GM23338 (cell line): ENCODE data around the gene LYZL2. TPM values are rescaled to one million over a fixed set of nuclear protein-coding genes. Genes with fewer than 3 reads are reported as not detected.

Experiments
- ATAC-seq: fragments of 200-7000 bp; cut with Tn5 transposase; 3 replicates; pipeline ENCODE4 v1.9.1; 2020
- DNase-seq: peaks from one replicate; pipeline ENCODE4 v3.0.0-alpha.2; 2015; ENCODE audit warnings: low spot score
- H2AFZ ChIP-seq: fragments of 200-600 bp; sonication (generic); 2 replicates; pipeline ENCODE4 v1.8.0; 2016; ENCODE audit warnings: antibody characterized with exemption, mild to moderate bottlenecking, moderate library complexity
- H3F3A ChIP-seq: fragments of 200-600 bp; sonication (generic); replicated peaks from 2 replicates; pipeline ENCODE4 v1.8.0; 2017; ENCODE audit warnings: antibody characterized with exemption, mixed run types, low read depth
- H3K27ac ChIP-seq: fragments of 200-600 bp; sonication (generic); 2 replicates; pipeline ENCODE4 v1.6.1; 2016; ENCODE audit warnings: low read depth
- H3K27me3 ChIP-seq: fragments of 200-600 bp; sonication (generic); 2 replicates; pipeline ENCODE4 v1.8.0; 2016; ENCODE audit warnings: mild to moderate bottlenecking, mixed run types, moderate library complexity; ENCODE audit not compliant: insufficient read depth
- H3K36me3 ChIP-seq: fragments of 200-600 bp; sonication (generic); 2 replicates; pipeline ENCODE4 v1.8.0; 2016; ENCODE audit warnings: mild to moderate bottlenecking; ENCODE audit not compliant: insufficient read depth
- H3K4me1 ChIP-seq: fragments of 200-600 bp; sonication (generic); 2 replicates; pipeline ENCODE4 v1.8.0; 2016; ENCODE audit warnings: mild to moderate bottlenecking, moderate library complexity; ENCODE audit not compliant: insufficient read depth
- H3K4me2 ChIP-seq: fragments of 200-600 bp; sonication (generic); 2 replicates; pipeline ENCODE4 v1.7.1; 2017; ENCODE audit warnings: mixed run types
- H3K4me3 ChIP-seq: fragments of 200-600 bp; sonication (generic); 2 replicates; pipeline ENCODE4 v1.6.1; 2016; ENCODE audit warnings: mixed run types
- H3K79me2 ChIP-seq: fragments of 200-600 bp; sonication (generic); replicated peaks from 2 replicates; pipeline ENCODE4 v1.8.0; 2017; ENCODE audit warnings: mild to moderate bottlenecking; ENCODE audit not compliant: insufficient read depth
- H3K9me2 ChIP-seq: fragments of 200-600 bp; sonication (generic); 2 replicates; pipeline ENCODE4 v1.8.0; 2017; ENCODE audit not compliant: insufficient read depth
- H4K20me1 ChIP-seq: fragments of 200-600 bp; sonication (generic); replicated peaks from 2 replicates; pipeline ENCODE4 v1.8.0; 2017; ENCODE audit warnings: mild to moderate bottlenecking; ENCODE audit not compliant: insufficient read depth
- H3K27ac Mint-ChIP-seq: 2 replicates; pipeline ENCODE4 v1.8.0; 2020; ENCODE audit warnings: inconsistent platforms, mild to moderate bottlenecking, moderate library complexity, mixed read lengths
- H3K27me3 Mint-ChIP-seq: 3 replicates; pipeline ENCODE4 v1.8.0; 2022; ENCODE audit warnings: low read depth, mild to moderate bottlenecking, moderate library complexity, mixed read lengths, inconsistent platforms; ENCODE audit not compliant: insufficient read depth, poor library complexity
- H3K36me3 Mint-ChIP-seq: 3 replicates; pipeline ENCODE4 v1.8.0; 2021; ENCODE audit warnings: low read depth, mild to moderate bottlenecking, inconsistent platforms, moderate library complexity, mixed read lengths
- H3K4me1 Mint-ChIP-seq: 3 replicates; pipeline ENCODE4 v1.8.0; 2020; ENCODE audit warnings: mild to moderate bottlenecking, inconsistent platforms, mixed read lengths
- H3K4me3 Mint-ChIP-seq: 3 replicates; pipeline ENCODE4 v1.8.0; 2021; ENCODE audit warnings: moderate library complexity, mild to moderate bottlenecking, inconsistent platforms, mixed read lengths
- H3K9me3 Mint-ChIP-seq: 3 replicates; pipeline ENCODE4 v1.8.0; 2020; ENCODE audit warnings: moderate library complexity, mild to moderate bottlenecking, inconsistent platforms, mixed read lengths
- CREB1 ChIP-seq: fragments of 250-450 bp; sonication (Bioruptor Pico); IDR thresholded peaks from 2 replicates; pipeline ENCODE4 v1.5.0; 2020; ENCODE audit warnings: low read depth, mild to moderate bottlenecking, moderate library complexity
- EZH2 ChIP-seq: fragments of 200-600 bp; sonication (generic); IDR thresholded peaks from one replicate; pipeline ENCODE4 v1.8.0; 2017; ENCODE audit warnings: antibody characterized with exemption, mild to moderate bottlenecking, low read depth; ENCODE audit not compliant: unreplicated experiment
- EZH2phosphoT487 ChIP-seq: fragments of 200-600 bp; sonication (generic); IDR thresholded peaks from one replicate; pipeline ENCODE4 v1.8.1; 2018; ENCODE audit warnings: antibody characterized with exemption; ENCODE audit not compliant: unreplicated experiment
- JUNB ChIP-seq: IDR thresholded peaks from one replicate; pipeline ENCODE4 v1.6.1; 2016; ENCODE audit warnings: antibody characterized with exemption; ENCODE audit not compliant: unreplicated experiment
- NANOG ChIP-seq: IDR thresholded peaks from 2 replicates; pipeline ENCODE4 v1.6.1; 2016; ENCODE audit warnings: antibody characterized with exemption, borderline replicate concordance
- POLR2AphosphoS5 ChIP-seq: IDR thresholded peaks from 2 replicates; pipeline ENCODE4 v1.6.1; 2016; ENCODE audit warnings: antibody characterized with exemption, low read depth
- STAT1 ChIP-seq: IDR thresholded peaks from one replicate; pipeline ENCODE4 v1.6.1; 2016; ENCODE audit warnings: antibody characterized with exemption; ENCODE audit not compliant: unreplicated experiment
- ZNF114 ChIP-seq: fragments of 250-450 bp; sonication (Bioruptor Pico); IDR thresholded peaks from 2 replicates; pipeline ENCODE4 v1.5.0; 2020; ENCODE audit warnings: mild to moderate bottlenecking, moderate library complexity
- ZNF331 ChIP-seq: fragments of 250-450 bp; sonication (Bioruptor Pico); IDR thresholded peaks from 2 replicates; pipeline ENCODE4 v1.5.0; 2020; ENCODE audit warnings: low read depth, mild to moderate bottlenecking, moderate library complexity
- polyA plus RNA-seq: library from polyadenylated mRNA; unstranded; fragments of >200 nt; fragmentation: Nextera tagmentation; extraction: Ambion mirVana; gene quantifications from 2 replicates; pipeline ENCODE4 v1.2.1, GENCODE V29; 2016
- total RNA-seq: library from RNA; depleted of rRNA; stranded (reverse); fragments of >200 nt; shearing (Covaris generic); gene quantifications from 2 replicates; pipeline ENCODE4 v1.2.3, GENCODE V29; 2014
- TF ChIP-seq, protein P1 (sequence below): IDR thresholded peaks from 2 replicates; pipeline ENCODE4 v1.6.1; 2016; ENCODE audit warnings: antibody characterized with exemption
- TF ChIP-seq, protein P2 (sequence below): IDR thresholded peaks from one replicate; pipeline ENCODE4 v1.6.1; 2018; ENCODE audit warnings: antibody characterized with exemption; ENCODE audit not compliant: unreplicated experiment
- TF ChIP-seq, protein P3 (sequence below): fragments of 250-450 bp; sonication (Bioruptor Pico); IDR thresholded peaks from 2 replicates; pipeline ENCODE4 v1.5.0; 2020; ENCODE audit warnings: mild to moderate bottlenecking, moderate library complexity
- TF ChIP-seq, protein P4 (sequence below), 2 experiments: fragments of 200-600 bp in 1 of 2; sonication (generic) in 1 of 2; conservative IDR thresholded peaks; 2 replicates each; pipeline versions ENCODE4 v1.5.1 to v1.6.1; 2016 to 2017; ENCODE audit warnings: antibody characterized with exemption in 2 of 2, low read depth in 2 of 2, mild to moderate bottlenecking in 2 of 2, moderate library complexity in 1 of 2

LYZL2 gene
- total and polyA plus RNA-seq, 2 experiments from 2014 or later: not detected

DNA sequence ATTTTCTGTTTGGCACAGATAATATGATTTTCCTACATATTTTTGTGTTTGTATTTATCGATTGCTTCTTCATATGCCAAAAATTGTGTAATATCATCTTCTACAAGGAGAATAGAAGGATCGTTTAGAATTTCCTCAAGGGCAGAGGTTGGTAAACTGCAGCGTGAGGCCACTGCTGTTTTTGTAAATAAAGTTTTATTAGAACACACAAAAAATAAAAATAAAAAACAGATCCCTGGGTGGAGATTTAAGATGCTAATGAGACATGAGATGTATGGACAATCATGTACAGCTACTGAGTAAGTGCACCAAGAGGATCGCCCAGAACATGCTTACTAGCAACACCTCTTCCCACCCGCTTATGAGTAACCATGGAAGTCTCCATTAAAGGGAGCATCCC, 9.6 kb downstream of the LYZL2 start:
- Mint-ChIP-seq H3K27ac (no peak overlapping the region), H3K9me3 (peaks cover 4% of the 10 kb centered on the region; the same call in 2 of the 3 replicates), H3K27me3 (no peaks in the 10 kb centered on the region), H3K36me3 (no peaks in the 10 kb centered on the region), H3K4me3 (no peak overlapping the region), H3K4me1 (no peaks in the 10 kb centered on the region; the same call in 2 of the 3 replicates)
- Histone ChIP-seq H3K79me2 (no peaks in the 10 kb centered on the region), H3F3A (no peaks in the 10 kb centered on the region), H3K4me3 (no peak overlapping the region), H3K36me3 (no peaks in the 10 kb centered on the region), H3K27ac (no peak overlapping the region), H3K27me3 (no peaks in the 10 kb centered on the region), H3K4me1 (no peaks in the 10 kb centered on the region), H3K4me2 (no peak overlapping the region), H4K20me1 (no peaks in the 10 kb centered on the region), H2AFZ (no peak overlapping the region), H3K9me2 (no peaks in the 10 kb centered on the region)
- DNase-seq (no peak), ATAC-seq (no peak)
- TF ChIP-seq NANOG (no peak), EZH2phosphoT487 (no peak), CREB1 (CRISPR knock-in tag) (no peak), STAT1 (no peak), POLR2AphosphoS5 (no peak), EZH2 (no peak), JUNB (no peak), ZNF114 (no peak), ZNF331 (no peak)
- TF ChIP-seq, protein P1, sequence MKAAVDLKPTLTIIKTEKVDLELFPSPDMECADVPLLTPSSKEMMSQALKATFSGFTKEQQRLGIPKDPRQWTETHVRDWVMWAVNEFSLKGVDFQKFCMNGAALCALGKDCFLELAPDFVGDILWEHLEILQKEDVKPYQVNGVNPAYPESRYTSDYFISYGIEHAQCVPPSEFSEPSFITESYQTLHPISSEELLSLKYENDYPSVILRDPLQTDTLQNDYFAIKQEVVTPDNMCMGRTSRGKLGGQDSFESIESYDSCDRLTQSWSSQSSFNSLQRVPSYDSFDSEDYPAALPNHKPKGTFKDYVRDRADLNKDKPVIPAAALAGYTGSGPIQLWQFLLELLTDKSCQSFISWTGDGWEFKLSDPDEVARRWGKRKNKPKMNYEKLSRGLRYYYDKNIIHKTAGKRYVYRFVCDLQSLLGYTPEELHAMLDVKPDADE: no peak
- TF ChIP-seq, protein P2, sequence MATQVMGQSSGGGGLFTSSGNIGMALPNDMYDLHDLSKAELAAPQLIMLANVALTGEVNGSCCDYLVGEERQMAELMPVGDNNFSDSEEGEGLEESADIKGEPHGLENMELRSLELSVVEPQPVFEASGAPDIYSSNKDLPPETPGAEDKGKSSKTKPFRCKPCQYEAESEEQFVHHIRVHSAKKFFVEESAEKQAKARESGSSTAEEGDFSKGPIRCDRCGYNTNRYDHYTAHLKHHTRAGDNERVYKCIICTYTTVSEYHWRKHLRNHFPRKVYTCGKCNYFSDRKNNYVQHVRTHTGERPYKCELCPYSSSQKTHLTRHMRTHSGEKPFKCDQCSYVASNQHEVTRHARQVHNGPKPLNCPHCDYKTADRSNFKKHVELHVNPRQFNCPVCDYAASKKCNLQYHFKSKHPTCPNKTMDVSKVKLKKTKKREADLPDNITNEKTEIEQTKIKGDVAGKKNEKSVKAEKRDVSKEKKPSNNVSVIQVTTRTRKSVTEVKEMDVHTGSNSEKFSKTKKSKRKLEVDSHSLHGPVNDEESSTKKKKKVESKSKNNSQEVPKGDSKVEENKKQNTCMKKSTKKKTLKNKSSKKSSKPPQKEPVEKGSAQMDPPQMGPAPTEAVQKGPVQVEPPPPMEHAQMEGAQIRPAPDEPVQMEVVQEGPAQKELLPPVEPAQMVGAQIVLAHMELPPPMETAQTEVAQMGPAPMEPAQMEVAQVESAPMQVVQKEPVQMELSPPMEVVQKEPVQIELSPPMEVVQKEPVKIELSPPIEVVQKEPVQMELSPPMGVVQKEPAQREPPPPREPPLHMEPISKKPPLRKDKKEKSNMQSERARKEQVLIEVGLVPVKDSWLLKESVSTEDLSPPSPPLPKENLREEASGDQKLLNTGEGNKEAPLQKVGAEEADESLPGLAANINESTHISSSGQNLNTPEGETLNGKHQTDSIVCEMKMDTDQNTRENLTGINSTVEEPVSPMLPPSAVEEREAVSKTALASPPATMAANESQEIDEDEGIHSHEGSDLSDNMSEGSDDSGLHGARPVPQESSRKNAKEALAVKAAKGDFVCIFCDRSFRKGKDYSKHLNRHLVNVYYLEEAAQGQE: no peak
- TF ChIP-seq, protein P3, sequence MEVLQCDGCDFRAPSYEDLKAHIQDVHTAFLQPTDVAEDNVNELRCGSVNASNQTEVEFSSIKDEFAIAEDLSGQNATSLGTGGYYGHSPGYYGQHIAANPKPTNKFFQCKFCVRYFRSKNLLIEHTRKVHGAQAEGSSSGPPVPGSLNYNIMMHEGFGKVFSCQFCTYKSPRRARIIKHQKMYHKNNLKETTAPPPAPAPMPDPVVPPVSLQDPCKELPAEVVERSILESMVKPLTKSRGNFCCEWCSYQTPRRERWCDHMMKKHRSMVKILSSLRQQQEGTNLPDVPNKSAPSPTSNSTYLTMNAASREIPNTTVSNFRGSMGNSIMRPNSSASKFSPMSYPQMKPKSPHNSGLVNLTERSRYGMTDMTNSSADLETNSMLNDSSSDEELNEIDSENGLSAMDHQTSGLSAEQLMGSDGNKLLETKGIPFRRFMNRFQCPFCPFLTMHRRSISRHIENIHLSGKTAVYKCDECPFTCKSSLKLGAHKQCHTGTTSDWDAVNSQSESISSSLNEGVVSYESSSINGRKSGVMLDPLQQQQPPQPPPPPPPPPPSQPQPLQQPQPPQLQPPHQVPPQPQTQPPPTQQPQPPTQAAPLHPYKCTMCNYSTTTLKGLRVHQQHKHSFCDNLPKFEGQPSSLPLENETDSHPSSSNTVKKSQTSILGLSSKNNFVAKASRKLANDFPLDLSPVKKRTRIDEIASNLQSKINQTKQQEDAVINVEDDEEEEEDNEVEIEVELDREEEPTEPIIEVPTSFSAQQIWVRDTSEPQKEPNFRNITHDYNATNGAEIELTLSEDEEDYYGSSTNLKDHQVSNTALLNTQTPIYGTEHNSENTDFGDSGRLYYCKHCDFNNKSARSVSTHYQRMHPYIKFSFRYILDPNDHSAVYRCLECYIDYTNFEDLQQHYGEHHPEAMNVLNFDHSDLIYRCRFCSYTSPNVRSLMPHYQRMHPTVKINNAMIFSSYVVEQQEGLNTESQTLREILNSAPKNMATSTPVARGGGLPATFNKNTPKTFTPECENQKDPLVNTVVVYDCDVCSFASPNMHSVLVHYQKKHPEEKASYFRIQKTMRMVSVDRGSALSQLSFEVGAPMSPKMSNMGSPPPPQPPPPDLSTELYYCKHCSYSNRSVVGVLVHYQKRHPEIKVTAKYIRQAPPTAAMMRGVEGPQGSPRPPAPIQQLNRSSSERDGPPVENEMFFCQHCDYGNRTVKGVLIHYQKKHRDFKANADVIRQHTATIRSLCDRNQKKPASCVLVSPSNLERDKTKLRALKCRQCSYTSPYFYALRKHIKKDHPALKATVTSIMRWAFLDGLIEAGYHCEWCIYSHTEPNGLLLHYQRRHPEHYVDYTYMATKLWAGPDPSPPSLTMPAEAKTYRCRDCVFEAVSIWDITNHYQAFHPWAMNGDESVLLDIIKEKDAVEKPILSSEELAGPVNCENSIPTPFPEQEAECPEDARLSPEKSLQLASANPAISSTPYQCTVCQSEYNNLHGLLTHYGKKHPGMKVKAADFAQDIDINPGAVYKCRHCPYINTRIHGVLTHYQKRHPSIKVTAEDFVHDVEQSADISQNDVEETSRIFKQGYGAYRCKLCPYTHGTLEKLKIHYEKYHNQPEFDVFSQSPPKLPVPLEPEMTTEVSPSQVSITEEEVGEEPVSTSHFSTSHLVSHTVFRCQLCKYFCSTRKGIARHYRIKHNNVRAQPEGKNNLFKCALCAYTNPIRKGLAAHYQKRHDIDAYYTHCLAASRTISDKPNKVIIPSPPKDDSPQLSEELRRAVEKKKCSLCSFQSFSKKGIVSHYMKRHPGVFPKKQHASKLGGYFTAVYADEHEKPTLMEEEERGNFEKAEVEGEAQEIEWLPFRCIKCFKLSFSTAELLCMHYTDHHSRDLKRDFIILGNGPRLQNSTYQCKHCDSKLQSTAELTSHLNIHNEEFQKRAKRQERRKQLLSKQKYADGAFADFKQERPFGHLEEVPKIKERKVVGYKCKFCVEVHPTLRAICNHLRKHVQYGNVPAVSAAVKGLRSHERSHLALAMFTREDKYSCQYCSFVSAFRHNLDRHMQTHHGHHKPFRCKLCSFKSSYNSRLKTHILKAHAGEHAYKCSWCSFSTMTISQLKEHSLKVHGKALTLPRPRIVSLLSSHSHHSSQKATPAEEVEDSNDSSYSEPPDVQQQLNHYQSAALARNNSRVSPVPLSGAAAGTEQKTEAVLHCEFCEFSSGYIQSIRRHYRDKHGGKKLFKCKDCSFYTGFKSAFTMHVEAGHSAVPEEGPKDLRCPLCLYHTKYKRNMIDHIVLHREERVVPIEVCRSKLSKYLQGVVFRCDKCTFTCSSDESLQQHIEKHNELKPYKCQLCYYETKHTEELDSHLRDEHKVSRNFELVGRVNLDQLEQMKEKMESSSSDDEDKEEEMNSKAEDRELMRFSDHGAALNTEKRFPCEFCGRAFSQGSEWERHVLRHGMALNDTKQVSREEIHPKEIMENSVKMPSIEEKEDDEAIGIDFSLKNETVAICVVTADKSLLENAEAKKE: no peak
- TF ChIP-seq, protein P4, sequence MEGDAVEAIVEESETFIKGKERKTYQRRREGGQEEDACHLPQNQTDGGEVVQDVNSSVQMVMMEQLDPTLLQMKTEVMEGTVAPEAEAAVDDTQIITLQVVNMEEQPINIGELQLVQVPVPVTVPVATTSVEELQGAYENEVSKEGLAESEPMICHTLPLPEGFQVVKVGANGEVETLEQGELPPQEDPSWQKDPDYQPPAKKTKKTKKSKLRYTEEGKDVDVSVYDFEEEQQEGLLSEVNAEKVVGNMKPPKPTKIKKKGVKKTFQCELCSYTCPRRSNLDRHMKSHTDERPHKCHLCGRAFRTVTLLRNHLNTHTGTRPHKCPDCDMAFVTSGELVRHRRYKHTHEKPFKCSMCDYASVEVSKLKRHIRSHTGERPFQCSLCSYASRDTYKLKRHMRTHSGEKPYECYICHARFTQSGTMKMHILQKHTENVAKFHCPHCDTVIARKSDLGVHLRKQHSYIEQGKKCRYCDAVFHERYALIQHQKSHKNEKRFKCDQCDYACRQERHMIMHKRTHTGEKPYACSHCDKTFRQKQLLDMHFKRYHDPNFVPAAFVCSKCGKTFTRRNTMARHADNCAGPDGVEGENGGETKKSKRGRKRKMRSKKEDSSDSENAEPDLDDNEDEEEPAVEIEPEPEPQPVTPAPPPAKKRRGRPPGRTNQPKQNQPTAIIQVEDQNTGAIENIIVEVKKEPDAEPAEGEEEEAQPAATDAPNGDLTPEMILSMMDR (conservative IDR thresholded peaks at IDR 0.05; ENCODE audit: low read depth in 2 of 2): no peak
